NCI-H748 (cell line): Measurements from ENCODE around the gene PRDM16.

Experiments used
- DNase-seq: peaks from one replicate; lab custom pipeline; 2025; ENCODE audit not compliant: unreplicated experiment; lab: John Stamatoyannopoulos, UW

The PRDM16 gene

DNA sequence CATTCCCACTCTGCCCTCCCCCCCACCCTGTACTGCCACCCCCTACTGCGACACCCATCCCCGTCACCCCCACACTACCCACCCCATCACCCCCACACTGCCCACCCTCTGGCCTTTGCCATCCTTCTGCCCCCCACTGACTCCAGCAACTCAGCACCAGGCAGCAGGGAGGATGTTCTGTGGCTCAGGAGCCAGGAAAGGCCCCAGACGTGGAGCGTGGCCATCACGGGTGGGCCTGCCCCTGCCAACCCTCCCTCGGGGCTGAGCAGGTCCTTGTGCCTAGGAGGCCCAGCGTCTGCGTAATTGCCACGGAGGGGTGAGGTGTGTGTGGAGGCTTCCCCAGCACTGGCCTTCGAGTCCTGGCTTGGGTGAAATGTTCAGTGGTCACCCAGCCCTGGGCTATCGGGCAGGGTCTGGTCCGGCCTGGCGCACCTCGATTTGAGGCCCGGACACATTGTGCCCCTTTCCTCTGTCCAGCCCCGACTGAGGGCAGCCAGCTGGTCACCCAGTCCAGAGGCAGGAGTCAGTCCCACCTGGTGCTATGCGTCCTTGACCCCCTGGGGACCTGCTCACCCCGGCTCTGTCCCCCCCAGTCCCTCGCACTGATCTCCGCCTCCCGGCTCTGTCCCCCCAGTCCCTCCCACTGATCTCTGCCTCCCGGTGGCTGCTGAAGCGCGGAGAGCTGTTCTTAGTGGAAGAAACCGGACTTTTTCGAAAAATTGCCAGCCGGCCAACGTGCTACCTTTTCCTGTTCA lies 408.4 kb downstream of the PRDM16 start:
- no peak for DNase-seq

DNA sequence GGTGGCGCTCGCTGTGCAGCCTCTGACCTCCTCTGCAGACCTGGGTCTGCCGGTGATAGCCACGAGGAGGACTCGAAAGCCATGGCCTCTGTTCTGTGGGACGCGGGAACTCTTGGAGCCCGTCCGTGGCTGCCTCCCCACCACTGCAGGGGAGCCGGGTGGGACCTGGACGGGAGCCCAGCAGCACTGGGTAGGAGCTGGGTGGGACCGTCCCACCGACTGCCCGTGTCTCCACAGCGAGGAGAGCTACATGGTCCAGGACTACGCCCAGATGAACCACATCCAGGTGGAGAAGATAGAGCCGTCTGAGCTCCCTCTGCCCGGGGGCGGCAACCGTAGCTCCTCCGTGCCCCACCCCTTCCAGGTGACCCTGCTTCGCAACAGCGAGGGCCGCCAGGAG lies 409.2 kb downstream of the PRDM16 start:
- no peak for DNase-seq

DNA sequence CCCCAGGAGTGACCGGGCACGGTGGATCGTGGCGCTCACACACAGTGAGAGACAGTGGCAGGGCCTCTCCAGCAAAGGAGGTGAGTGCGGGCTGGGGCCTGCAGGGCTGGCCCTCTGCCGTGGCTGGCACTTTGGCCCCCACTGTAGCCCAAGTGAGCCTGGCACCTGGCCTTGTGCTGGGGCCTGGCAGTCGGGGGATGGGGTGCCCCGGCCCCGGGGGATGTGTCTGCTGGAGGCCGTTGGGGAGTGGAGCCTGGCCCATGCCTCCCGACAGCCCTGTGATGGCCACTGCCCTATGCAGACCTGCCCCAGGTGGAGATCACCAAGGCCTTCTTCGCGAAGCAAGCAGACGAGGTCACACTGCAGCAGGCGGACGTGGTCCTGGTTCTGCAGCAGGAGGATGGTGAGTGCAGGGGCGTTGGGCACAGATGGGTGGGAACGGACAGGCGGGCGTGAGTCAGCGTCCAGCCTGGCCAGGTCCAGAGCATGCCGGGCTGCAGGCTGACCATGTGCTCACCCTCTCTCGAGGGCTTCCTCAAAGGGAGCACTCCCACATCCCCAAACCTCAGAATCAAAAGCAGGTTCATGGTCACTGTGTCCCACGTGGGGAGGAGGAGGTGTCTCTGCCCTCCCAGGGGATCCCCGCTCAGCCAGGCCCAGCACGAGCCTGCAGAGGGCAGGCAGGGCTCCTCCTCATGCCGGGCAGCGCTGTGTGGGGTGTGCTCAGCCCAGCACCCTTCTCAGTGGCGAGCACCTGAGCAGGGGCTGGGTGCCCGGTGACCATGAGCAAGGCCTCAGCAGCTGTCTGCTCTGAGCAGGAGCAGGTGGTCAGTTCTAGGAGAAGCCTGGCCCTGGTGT lies 410.7 kb downstream of the PRDM16 start:
- DNase-seq, result no peak

DNA sequence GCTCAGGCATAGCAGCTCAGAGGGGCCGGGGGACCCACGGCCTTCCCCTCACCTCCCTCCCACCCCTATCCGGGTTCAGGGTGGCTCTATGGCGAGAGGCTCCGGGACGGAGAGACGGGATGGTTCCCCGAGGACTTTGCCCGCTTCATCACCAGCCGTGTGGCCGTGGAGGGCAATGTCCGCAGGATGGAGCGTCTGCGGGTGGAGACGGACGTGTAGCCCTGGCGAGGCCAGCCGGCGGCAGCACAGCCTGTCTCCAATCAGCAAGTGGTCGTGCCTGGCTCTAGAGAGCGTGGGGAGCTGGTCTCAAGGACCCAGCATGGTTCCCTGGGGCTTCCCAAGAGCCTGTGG lies 411.3 kb downstream of the PRDM16 start:
- DNase-seq, result no peak

DNA sequence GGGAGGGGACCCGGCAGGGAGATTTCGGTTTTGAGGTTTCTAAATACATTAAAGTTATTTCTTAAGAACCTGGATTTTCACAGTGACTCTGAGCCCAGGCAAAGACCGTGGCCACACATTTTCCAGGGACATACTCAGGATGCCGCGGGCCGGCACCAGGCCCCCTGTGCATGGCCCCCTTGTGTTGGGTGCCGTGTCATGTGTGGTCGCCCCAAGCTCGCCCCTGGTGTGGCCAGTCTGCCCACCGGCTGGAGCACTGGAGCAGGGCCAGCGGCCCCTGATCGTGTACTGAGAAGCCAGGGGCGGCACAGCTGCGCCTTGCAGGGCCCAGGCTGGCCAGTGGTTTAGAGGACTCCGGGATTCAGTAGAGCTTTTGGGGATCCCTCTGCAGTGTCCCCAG lies 412.0 kb downstream of the PRDM16 start:
- no peak for DNase-seq

DNA sequence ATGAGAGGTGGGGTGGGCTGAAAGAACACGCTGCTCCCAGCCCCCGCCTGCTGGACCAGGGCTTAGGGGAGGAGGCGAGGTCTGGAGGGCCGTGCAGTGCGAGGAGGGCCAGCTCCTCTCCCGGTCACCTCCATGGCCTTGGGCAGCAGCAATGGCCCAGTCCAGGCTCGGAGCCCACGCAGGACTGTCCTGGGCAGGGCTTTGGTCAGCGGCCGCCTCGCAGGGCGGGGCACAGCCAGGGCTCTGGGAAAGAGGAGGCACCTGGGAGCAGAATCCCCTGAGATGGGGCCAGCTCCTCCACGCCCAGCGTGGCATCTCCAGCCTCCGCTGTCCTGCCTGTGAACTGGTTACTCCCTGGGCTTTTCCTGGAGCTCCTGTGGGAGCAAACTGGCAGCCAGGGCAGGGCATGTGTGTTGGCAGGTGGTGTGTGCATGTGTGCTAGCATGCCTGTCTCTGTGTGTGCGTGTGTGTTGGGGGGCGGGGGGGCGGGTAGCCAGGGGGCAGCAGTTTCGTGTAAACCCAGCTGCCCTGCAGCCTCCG lies 412.9 kb downstream of the PRDM16 start:
- no peak for DNase-seq

DNA sequence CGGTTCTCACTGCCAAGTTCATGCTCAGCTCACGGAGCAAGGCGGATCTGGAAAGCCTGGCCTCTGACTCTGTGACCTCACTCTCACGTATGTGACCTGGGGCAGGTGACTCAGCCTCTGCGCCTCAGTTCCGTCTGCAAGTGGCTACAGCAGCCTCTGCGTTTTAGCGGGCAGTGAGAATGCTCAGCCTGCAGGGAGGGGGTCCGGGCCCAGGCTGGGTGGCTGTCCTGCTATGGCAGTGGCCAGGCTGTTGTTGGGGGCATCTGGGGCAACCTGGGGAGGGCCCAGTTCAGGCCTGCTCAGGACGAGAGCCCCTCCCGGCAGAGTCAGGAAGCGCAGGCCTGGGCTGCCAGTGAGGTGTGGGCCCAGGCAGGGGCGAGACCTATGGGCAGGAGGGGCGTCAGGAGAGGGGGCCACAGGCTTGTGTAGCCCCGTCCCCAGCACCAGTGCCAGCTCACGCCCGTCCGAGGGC lies 413.4 kb downstream of the PRDM16 start:
- no peak for DNase-seq

DNA sequence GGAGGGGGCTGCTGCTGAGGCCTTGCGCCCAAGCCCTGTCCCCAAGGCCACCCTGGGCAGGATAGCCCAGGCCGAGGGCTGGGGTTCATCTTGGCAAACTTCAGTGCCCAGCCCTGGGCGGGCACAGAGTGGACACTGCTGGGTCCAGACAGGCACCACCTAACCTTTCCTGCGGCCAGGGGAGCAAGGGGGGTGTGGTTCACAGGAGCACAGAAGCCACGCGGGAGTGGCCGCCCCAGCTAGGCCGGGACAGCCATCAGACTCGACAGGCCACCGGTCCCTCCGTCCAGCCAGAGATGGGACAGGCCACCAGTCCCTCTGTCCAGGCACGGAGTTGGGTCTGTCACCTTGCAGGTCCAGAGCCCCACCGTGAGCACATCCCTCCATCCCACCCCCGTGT lies 414.4 kb downstream of the PRDM16 start:
- DNase-seq, result no peak

DNA sequence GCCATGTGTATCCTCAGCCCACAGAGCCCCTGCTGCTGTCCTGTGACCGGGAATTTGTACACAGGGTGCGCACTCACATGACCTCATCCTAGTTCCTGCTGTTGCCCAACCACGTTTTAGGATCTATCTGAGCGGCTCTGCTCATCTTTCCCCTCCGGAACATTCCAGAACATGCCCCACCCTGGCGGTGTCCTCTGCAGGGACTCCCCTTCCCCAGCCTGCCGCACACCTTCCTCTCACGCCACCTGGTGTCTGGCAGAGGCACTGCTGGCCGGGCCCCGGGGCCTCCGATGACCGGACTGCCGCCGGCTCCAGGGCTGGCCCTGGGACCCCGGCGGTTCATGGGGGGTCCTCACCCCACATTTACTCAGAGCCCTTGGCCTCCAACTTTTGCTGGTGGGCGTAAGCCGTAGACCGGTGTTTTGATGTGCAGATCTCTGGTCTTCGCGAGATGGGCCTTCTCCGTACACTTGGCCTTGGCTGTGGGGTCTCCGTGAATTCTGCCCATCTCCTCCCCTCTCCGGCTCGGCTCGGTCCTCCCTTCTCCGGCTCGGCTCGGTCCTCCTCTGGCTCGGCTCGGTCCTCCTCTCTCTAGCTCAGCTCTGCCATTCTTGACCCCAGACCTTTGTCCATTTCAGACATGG lies 414.9 kb downstream of the PRDM16 start:
- peak; percentile 25 for DNase-seq

DNA sequence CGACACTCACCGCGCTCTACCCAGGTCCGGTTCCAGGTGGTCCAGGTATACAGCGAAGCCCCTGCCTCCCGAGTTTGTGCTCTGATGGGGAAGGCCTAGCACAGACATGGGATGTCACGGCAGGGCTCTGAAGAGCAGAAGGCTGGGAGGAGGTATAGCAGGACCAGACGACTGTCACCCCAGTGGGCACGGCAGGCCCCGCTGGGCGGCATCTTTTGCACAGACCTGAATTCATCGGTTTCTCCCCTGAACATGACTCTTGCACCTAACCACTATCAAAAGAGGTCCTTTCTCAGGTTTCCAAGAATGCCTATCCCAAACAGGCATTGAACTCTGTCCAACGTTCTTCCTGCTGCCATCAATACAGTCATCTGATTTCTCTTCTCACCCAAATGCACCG lies 416.0 kb downstream of the PRDM16 start:
- DNase-seq, result no peak
